G401.6 (cell line): ENCODE results near the gene NIPSNAP2.
"Not testable (repeated sequence)": the region's sequence is repeated elsewhere in the genome, so short reads cannot be mapped to it uniquely, and the experiment has no call there.

Experiments used
- FAIRE-seq: peaks from 2 replicates; lab custom pipeline; 2012; peaks lifted over from hg19 to GRCh38; lab: Jason Lieb, UNC

NIPSNAP2 gene

DNA sequence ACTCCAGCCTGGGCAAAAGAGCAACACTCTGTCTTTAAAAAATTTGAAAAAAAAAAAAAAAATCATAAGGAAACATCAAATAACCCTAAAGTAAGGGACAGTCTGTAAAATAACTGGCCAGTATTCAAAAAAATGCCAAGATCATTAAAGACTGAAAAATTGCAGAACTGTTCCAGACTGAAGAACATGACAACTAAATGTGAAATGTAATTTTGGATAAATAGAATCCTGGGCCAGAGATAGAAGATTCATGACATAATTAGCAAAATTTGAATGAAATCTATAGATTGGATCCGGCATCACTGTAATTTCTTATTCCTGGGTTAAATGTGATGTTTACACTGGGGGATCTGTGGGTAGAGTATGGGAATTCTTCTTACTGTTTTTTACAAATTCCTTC lies 83.9 kb downstream of the NIPSNAP2 start:
- FAIRE-seq, result no peak

DNA sequence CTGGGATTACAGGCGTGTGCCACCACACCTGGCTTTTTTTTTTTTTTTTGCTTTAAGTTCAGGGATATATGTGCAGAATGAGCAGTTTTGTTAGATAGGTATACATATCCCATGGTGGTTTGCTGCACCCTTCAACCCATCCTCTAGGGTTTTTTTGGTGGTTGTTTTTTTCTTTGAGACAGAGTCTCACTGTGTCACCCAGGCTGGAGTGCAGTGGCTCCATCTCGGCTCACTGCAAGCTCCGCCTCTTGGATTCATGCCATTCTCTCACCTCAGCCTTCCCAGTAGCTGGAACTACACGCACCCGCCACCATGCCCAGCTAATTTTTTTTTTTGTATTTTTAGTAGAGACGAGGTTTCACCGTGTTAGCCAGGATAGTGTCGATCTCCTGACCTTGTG lies 84.4 kb downstream of the NIPSNAP2 start:
- not testable (repeated sequence) for FAIRE-seq
